ENCODE measurements around the gene PIH1D1.

The PIH1D1 gene

DNA sequence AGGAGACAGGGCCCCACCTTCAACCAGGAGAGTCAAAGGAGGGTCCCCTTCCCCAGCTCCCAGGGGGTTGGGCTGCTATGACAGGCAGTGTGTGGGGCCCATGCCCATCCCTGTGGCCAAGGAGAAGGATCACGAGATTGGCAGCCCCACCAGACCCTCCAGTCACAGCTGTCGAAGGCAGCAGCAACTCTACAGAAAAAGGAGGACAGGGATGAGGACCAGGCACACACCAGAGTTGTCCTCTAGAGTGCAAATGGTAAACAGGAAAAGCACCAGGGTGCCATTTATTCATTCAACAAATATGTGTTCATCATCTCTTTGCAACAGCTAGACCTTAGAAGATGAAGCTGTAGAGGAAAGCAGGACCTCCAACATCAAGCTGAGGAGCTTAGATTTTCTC, 32.4 kb downstream of the PIH1D1 start:
- DNase-seq (ENCODE audit: low read depth): no peak

- no peak for DNase-seq (ENCODE audit: low read depth)
These were observed 33.1 kb downstream of the PIH1D1 start for GRCh38 chr19:49418511-49418910.

DNA sequence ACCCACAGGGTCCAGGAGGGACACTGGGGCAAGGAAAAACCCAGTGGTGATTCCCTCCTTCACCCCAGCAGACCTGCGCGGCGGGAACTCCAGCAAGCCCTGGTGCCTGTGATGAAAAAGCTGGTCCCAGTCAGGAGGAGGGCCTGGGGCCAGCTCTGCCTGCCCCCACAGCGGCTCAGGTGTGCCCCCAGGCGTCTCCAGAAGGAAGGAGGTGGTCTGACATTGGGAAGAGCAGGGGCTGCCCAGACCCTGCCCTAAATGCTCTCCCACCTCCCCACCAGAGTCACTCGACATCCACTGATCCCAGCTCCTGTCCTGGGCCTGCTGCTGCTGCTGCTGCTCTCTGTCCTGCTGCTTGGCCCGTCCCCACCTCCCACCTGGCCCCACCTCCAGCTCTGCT, 34.5 kb downstream of the PIH1D1 start:
- no peak for DNase-seq (ENCODE audit: low read depth)

DNA sequence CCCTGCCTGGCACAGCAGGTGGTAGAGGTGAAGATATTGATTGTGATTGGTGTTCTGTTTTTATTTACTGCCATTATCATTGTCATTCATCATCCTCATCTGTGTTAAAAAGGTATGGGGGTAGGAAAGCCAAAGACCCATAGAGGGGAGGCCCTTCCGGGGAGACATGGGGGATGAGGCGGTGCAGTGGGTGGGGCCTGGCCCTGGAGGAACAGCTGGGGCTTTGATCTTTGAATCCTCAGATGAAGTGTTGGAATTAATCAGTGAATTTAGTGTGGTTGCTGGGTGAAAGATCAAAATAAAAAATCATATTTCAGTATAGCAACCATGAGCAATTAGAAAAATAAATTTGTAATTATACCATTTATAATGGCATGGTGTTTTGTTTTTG, 35.8 kb downstream of the PIH1D1 start:
- no peak for DNase-seq (ENCODE audit: low read depth)

DNA sequence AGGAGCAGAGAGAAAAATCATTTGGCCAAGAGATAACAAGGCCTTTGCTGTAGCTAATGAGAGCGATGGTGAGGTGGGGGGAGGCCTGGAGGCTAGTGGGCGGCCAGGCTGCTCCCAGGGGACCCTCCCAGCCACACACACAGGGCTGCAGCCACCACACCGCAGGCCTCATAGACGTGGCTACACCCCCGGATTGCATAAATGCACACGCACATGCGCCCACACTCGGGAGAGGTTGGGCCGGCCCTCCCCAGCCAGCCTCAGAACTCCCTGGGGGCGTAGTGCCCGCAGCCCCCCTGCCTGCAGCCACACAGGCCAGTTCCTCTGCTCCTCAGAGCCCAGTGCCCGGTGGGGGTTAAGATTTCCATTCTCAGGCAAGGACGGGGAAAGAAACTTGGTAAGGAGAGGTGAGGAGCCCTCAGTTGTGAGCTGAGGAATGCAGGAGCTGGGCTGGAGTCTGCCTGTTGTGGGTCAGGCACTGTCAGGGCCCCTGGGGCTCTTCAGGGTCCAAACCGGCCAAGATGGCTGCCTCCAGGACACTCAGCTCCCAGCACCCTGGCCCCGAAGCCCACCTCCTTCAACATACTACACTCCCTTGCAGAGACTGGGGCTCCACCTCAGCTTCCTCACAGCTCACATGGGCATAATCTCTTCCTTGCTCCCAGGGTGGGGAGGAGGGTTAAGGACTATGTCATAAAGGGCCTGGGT, 36.4 kb downstream of the PIH1D1 start:
- DNase-seq (ENCODE audit: low read depth): no peak

DNA sequence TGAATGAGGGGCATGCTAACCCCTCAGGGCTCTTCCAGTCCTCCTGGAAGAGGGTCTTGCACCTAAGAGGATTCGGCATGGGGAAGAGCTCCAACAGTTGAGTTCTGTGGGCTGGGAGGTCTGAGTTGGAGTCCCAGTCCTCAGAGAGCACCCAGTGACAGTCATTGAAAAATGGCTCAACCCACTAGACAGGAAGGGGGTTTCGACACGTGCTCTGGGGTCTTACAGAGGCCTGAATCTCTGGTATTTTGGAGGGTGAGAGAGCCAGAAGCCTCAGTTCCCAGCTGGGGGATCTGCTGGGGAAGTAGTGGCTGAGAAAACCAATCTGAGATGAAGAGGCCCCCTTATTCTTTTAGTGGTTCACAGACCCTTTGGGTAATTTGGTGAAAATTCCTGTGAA, 37.4 kb downstream of the PIH1D1 start:
- DNase-seq (ENCODE audit: low read depth): no peak

GRCh38 chr19:49413348-49413747, 38.3 kb downstream of the PIH1D1 start:
- DNase-seq (ENCODE audit: low read depth): no peak

GRCh38 chr19:49411681-49412326, 39.8 kb downstream of the PIH1D1 start:
- no peak for DNase-seq (ENCODE audit: low read depth)

GRCh38 chr19:49409441-49410029, 42.1 kb downstream of the PIH1D1 start:
- no peak for DNase-seq (ENCODE audit: low read depth)

DNA sequence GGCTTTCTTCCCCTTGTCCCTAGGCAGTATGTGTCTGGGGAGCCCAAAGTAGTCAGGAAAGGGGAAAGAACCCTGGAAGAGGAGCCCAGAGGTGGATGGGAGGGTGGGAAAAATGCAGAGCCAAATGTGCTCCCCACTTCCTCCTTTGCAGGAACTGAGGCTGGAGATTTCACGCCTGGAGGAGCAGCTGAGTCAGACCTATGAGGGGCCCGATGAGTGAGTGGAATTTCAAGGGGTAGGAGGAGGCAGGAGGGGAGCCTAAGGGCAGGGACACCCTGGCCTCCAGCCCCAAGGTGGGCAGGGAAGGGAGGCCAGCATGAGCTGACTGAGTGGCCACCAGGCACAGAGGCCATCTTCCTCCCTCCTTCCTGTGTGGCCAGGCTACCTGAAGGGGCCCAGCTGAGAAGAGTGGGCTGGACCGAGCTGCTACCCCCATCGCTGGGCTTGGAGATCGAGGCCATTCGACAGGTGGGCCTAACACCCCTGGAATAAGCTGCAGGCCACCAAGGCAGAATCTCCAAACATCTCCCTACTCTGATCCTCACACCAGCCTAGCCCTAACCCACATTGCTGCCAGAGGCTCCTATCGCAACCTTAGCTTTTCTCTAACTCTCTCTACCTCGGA, 42.7 kb downstream of the PIH1D1 start:
- DNase-seq (ENCODE audit: low read depth): no peak

DNA sequence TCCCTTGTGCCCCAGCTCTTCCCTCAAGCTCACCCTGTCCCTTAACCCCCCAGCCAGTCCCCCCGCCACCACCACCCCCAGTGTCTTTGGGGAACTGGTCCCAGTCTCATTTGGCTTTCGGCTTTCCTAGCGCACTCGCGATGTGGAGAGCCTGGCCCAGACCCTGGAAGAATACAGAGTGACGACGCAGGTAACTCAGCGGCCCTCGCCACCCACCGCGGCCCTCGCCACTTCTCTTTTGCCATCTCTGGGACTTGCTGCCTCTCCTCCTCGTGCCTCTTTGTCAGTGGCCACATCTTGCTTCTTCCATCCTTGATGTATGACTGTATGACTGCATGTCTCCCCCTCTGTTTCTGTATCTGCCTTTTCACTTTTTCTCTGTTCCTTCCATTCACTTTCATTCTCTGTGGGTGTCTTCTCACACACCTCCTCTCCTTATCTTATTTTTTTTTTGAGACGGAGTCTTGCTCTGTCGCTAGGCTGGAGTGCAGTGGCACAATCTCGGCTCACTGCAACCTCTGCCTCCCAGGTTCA, 44.1 kb downstream of the PIH1D1 start:
- DNase-seq (ENCODE audit: low read depth): no peak

GRCh38 chr19:49407079-49407478, 44.5 kb downstream of the PIH1D1 start:
- no peak for DNase-seq (ENCODE audit: low read depth)

GRCh38 chr19:49403404-49404187, 48.0 kb downstream of the PIH1D1 start:
- no peak for DNase-seq (ENCODE audit: low read depth)

GRCh38 chr19:49400029-49400428, 51.6 kb downstream of the PIH1D1 start:
- DNase-seq (ENCODE audit: low read depth): no peak

DNA sequence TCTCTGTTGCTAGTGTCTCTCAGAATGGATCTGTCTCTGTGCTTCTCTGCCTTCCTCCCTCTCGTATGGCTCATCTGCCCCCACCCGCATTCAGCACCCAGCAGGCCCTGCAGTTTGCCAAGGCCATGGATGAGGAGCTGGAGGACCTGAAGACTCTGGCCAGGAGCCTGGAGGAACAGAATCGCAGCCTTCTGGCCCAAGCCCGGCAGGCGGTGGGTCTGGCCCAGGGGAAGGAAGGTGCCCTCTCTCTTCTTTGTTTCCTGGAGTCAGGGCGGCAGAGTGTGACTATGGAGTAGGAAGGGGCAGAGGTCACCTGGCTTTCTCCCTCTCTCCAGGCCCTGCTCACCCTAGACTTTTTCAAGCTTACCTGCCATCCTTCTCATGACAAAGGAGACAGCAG, 52.7 kb downstream of the PIH1D1 start:
- no peak for DNase-seq (ENCODE audit: low read depth)

- DNase-seq (ENCODE audit: low read depth): no peak
These were observed 53.5 kb downstream of the PIH1D1 start for GRCh38 chr19:49398001-49398615.

GRCh38 chr19:49396738-49397505, 54.7 kb downstream of the PIH1D1 start:
- DNase-seq (ENCODE audit: low read depth): no peak
